Tibial nerve (tissue), 4 donors: ENCODE measurements around the gene WIPF3.

ENCODE experiments used
- EP300 ChIP-seq, 2 donors: sonication (generic); formaldehyde crosslinking; IDR thresholded peaks; one replicate each; pipeline ENCODE4 v1.6.1; 2017; ENCODE audit warnings: antibody characterized with exemption in 2 of 2, mild to moderate bottlenecking in 1 of 2
- POLR2A ChIP-seq, 2 donors: fragments of 450-650 bp; IDR thresholded peaks; one replicate each; pipeline ENCODE4 v1.6.1; 2017; ENCODE audit warnings: antibody characterized with exemption in 2 of 2, mild to moderate bottlenecking in 2 of 2, moderate library complexity in 2 of 2
- TF ChIP-seq, protein P1 (sequence below), 5 experiments: fragments of 200-600 bp in 3 of 5; fragments of 450-650 bp in 2 of 5; sonication (generic) in 3 of 5; IDR thresholded peaks; one replicate each; pipeline ENCODE4 v1.5.1; 2016 to 2019; ENCODE audit warnings: antibody characterized with exemption in 5 of 5, mild to moderate bottlenecking in 3 of 5, moderate library complexity in 2 of 5

DNA sequence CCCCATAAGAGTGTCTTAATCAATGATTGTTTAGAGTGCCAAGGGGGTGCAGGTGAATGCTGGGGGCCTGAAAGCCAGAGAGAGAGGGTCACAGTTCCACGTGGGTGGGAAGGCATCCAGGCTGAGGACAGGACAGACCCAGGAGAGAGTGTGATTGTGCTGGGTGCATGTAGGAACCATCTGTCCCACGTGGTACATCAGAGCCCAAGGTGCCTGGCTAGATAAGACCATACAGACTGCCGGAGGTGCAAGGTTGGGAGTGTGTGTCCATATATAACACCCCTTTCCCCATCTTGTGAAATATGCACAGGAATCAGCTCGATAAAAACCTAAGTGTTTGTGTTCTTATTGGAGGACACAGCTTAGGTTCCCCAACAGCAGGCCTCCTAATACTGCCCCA, 85.5 kb downstream of the WIPF3 start:
- TF ChIP-seq, protein P1, sequence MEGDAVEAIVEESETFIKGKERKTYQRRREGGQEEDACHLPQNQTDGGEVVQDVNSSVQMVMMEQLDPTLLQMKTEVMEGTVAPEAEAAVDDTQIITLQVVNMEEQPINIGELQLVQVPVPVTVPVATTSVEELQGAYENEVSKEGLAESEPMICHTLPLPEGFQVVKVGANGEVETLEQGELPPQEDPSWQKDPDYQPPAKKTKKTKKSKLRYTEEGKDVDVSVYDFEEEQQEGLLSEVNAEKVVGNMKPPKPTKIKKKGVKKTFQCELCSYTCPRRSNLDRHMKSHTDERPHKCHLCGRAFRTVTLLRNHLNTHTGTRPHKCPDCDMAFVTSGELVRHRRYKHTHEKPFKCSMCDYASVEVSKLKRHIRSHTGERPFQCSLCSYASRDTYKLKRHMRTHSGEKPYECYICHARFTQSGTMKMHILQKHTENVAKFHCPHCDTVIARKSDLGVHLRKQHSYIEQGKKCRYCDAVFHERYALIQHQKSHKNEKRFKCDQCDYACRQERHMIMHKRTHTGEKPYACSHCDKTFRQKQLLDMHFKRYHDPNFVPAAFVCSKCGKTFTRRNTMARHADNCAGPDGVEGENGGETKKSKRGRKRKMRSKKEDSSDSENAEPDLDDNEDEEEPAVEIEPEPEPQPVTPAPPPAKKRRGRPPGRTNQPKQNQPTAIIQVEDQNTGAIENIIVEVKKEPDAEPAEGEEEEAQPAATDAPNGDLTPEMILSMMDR (IDR thresholded peaks at IDR 0.05) = no peak
- TF ChIP-seq POLR2A (IDR thresholded peaks at IDR 0.05) (no peak), EP300 (IDR thresholded peaks at IDR 0.05) (no peak)
